Endothelial cell of umbilical vein (primary cell): ENCODE data around the gene OMD. TPM values are rescaled to one million over a fixed set of nuclear protein-coding genes. Genes with fewer than 3 reads are reported as not detected.
A peak's percentile ranks its signal among the peaks of the same experiment; 100 is the strongest.

ENCODE experiments used
- Bru-seq: library from RNA; stranded (reverse); fragments of 400-500 nt; gene quantifications from one replicate; lab custom pipeline; 2021; lab: Mats Ljungman, UMichigan
- BruChase-seq, 2 experiments: library from RNA; stranded (reverse); fragments of 400-500 nt; gene quantifications; one replicate each; lab custom pipeline; 2021; lab: Mats Ljungman, UMichigan
- BruUV-seq: library from RNA; stranded (reverse); fragments of 400-500 nt; replicated peaks from 2 replicates; lab custom pipeline; 2021; lab: Mats Ljungman, UMichigan
- CTCF ChIA-PET: fragments of 300-600, 350-600 bp; sonication (Branson Sonifier 250); formaldehyde crosslinking; loops from one replicate; lab custom pipeline; 2021; ENCODE audit warnings: antibody characterized with exemption, inconsistent platforms; lab: Charles Lee
- POLR2A ChIA-PET: fragments of 300-600, 350-600 bp; sonication (Branson Sonifier 250); formaldehyde crosslinking; loops from one replicate; lab custom pipeline; 2021; ENCODE audit warnings: antibody characterized with exemption, inconsistent platforms; lab: Charles Lee
- DNase-seq: peaks from one replicate; pipeline ENCODE4 v3.0.0-alpha.2; 2011; ENCODE audit warnings: low read depth, low spot score
- FAIRE-seq: peaks from 2 replicates; lab custom pipeline; 2011; peaks lifted over from hg19 to GRCh38; lab: Jason Lieb, UNC
- H2AFZ ChIP-seq: 2 replicates; pipeline ENCODE4 v1.6.0; 2012; ENCODE audit warnings: low read depth, low read length, control low read depth, inconsistent platforms
- H3K27ac ChIP-seq: 2 replicates; pipeline ENCODE4 v1.5.1; 2011; ENCODE audit warnings: low read depth, mild to moderate bottlenecking, control low read depth, low read length, moderate library complexity; ENCODE audit not compliant: insufficient read depth
- H3K27me3 ChIP-seq, 2 experiments: 2 replicates each; pipeline versions ENCODE4 v1.6.0 to v1.6.1; 2011; ENCODE audit warnings: low read length in 2 of 2, mixed read lengths in 1 of 2; ENCODE audit not compliant: control insufficient read depth in 2 of 2, insufficient read depth in 2 of 2
- H3K36me3 ChIP-seq, 2 experiments: 2 replicates in 1 of 2; 3 replicates in 1 of 2; pipeline ENCODE4 v1.5.1; 2011; ENCODE audit warnings: low read length in 2 of 2, mild to moderate bottlenecking in 1 of 2, moderate library complexity in 1 of 2; ENCODE audit not compliant: control insufficient read depth in 2 of 2, insufficient read depth in 2 of 2; ENCODE audit errors: extremely low read depth in 1 of 2
- H3K4me1 ChIP-seq: 3 replicates; pipeline ENCODE4 v1.5.1; 2011; ENCODE audit warnings: mild to moderate bottlenecking, low read length; ENCODE audit not compliant: control insufficient read depth, insufficient read depth; ENCODE audit errors: extremely low read depth
- H3K4me2 ChIP-seq: 2 replicates; pipeline ENCODE4 v1.6.1; 2011; ENCODE audit warnings: low read length, control low read depth, mixed read lengths; ENCODE audit not compliant: insufficient read depth
- H3K4me3 ChIP-seq, 3 experiments: fragments of 200-600 bp in 1 of 3; sonication (generic), shearing (Covaris generic) in 1 of 3; replicated peaks in 1 of 3; 2 replicates each; pipeline ENCODE4 v1.5.1; 2011 to 2016; ENCODE audit warnings: control low read depth in 3 of 3, low read length in 3 of 3, mild to moderate bottlenecking in 2 of 3, inconsistent platforms in 1 of 3, low read depth in 1 of 3, moderate library complexity in 1 of 3; ENCODE audit not compliant: insufficient read depth in 1 of 3
- H3K79me2 ChIP-seq: 2 replicates; pipeline ENCODE4 v1.6.0; 2012; ENCODE audit warnings: low read length, inconsistent platforms; ENCODE audit not compliant: control insufficient read depth, insufficient read depth
- H3K9ac ChIP-seq: replicated peaks from 2 replicates; pipeline ENCODE3; 2011; ENCODE audit warnings: low read length, control low read depth; ENCODE audit not compliant: insufficient read depth; ENCODE audit errors: extremely low read depth
- H3K9me1 ChIP-seq: replicated peaks from 3 replicates; pipeline ENCODE4 v1.6.0; 2011; ENCODE audit warnings: mild to moderate bottlenecking, low read length; ENCODE audit not compliant: control insufficient read depth, insufficient read depth; ENCODE audit errors: extremely low read depth
- H3K9me3 ChIP-seq: replicated peaks from 2 replicates; pipeline ENCODE4 v1.5.1; 2012; ENCODE audit warnings: low read length, inconsistent platforms; ENCODE audit not compliant: control insufficient read depth, insufficient read depth
- H4K20me1 ChIP-seq: replicated peaks from 2 replicates; pipeline ENCODE3; 2011; ENCODE audit warnings: mild to moderate bottlenecking, low read length; ENCODE audit not compliant: control insufficient read depth, insufficient read depth; ENCODE audit errors: extremely low read depth
- CTCF ChIP-seq, 2 donors: IDR thresholded peaks; 1 replicate in 1 of 2; 2 replicates in 1 of 2; pipeline ENCODE4 v1.5.1; 2011; ENCODE audit warnings: low read length in 2 of 2, mild to moderate bottlenecking in 2 of 2, moderate library complexity in 2 of 2, control low read depth in 1 of 2, inconsistent platforms in 1 of 2, low read depth in 1 of 2; ENCODE audit not compliant: insufficient read depth in 1 of 2; ENCODE audit errors: extremely low read depth in 1 of 2
- EZH2 ChIP-seq: IDR thresholded peaks from 2 replicates; pipeline ENCODE4 v1.6.1; 2012; ENCODE audit warnings: borderline replicate concordance, low read depth, mild to moderate bottlenecking, moderate library complexity, low read length, inconsistent platforms; ENCODE audit not compliant: severe bottlenecking
- FOS ChIP-seq: IDR thresholded peaks from 2 replicates; pipeline ENCODE4 v1.6.1; 2011; ENCODE audit warnings: mild to moderate bottlenecking, low read length, moderate library complexity, borderline replicate concordance; ENCODE audit not compliant: insufficient read depth
- GATA2 ChIP-seq: IDR thresholded peaks from 2 replicates; pipeline ENCODE4 v1.7.0; 2011; ENCODE audit warnings: low read depth, mild to moderate bottlenecking, moderate library complexity, mixed read lengths, low read length; ENCODE audit not compliant: insufficient read length, insufficient read depth
- JUN ChIP-seq: IDR thresholded peaks from 2 replicates; pipeline ENCODE4 v1.6.1; 2011; ENCODE audit warnings: borderline replicate concordance, low read depth; ENCODE audit not compliant: insufficient read length, insufficient read depth
- MAX ChIP-seq: IDR thresholded peaks from 2 replicates; pipeline ENCODE4 v1.6.1; 2011; ENCODE audit not compliant: insufficient read depth, insufficient read length
- MYC ChIP-seq: IDR thresholded peaks from one replicate; pipeline ENCODE4 v1.6.1; 2011; ENCODE audit warnings: mild to moderate bottlenecking, low read depth, low read length
- POLR2A ChIP-seq: IDR thresholded peaks from 2 replicates; pipeline ENCODE4 v1.6.1; 2012; ENCODE audit warnings: low read depth, mild to moderate bottlenecking, control low read depth, low read length
- POLR2AphosphoS5 ChIP-seq: IDR thresholded peaks from 2 replicates; pipeline ENCODE4 v1.6.1; 2012; ENCODE audit warnings: low read depth, mild to moderate bottlenecking, control low read depth, low read length, moderate library complexity; ENCODE audit not compliant: insufficient read depth
- dilution Hi-C: fragments of 300-500 bp; cut with MboI; formaldehyde crosslinking; loops from one replicate; pipeline ENCODE4 v1.15.0; 2019; ENCODE audit warnings: low sequenced_read_pairs; ENCODE audit not compliant: extremely low pct_ligation_motif_present
- intact Hi-C: fragments of 100-400 bp; cut with micrococcal nuclease; formaldehyde crosslinking; loops from one replicate; pipeline ENCODE4 v1.10.0; 2022
- long read RNA-seq: library from polyadenylated mRNA; stranded (forward); transcript quantifications from one replicate; pipeline ENCODE4 v2.0.0, GENCODE V29; 2021
- polyA minus RNA-seq, 3 experiments: library from RNA; depleted of rRNA, polyadenylated mRNA; stranded (reverse); fragments of >200 nt; gene quantifications; 1 replicate in 1 of 3; 2 replicates in 2 of 3; pipeline ENCODE4 v1.2.3, GENCODE V29; 2011
- polyA plus RNA-seq, 4 experiments: library from polyadenylated mRNA; depleted of rRNA in 3 of 4; stranded (reverse) in 3 of 4; unstranded in 1 of 4; fragments of >200 nt; gene quantifications; 2 replicates each; pipeline versions ENCODE4 v1.2.1 to v1.2.3, GENCODE V29; 2011 to 2012; ENCODE audit warnings: missing spikeins in 1 of 4
- total RNA-seq: library from RNA; stranded (reverse); gene quantifications from 2 replicates; pipeline ENCODE4 v1.2.3, GENCODE V29; 2021

The OMD gene
- total RNA-seq (not detected in 2 replicates), polyA plus RNA-seq (not detected in 2 replicates), polyA minus RNA-seq (not detected in 2 replicates), Bru-seq, nascent RNA (not detected), BruChase-seq, experiment 1, labeled RNA remaining after a 6-hour chase (not detected), BruChase-seq, experiment 2, labeled RNA remaining after a 2-hour chase (not detected)
- polyA plus RNA-seq (2011; cell fraction: cytosol; rRNA removed) = not detected in 2 replicates
- polyA plus RNA-seq (2011; cell fraction: nucleus; rRNA removed) = not detected in 2 replicates
- polyA plus RNA-seq (2012) = 0.07 and 0.08 TPM in 2 replicates
- polyA minus RNA-seq (2011; cell fraction: cytosol; rRNA and poly(A)+ RNA removed) = not detected
- polyA minus RNA-seq (2011; cell fraction: nucleus; rRNA and poly(A)+ RNA removed) = not detected in 2 replicates
- long read RNA-seq = 0 reads

- no peaks in the 10 kb centered on the region for H3K36me3 ChIP-seq
- H3K27ac ChIP-seq = no peak within 1 kb of the TSS
- no peak within 1 kb of the TSS for H3K4me2 ChIP-seq
- H2AFZ ChIP-seq = no peak within 1 kb of the TSS
- no peaks in the 10 kb centered on the region for H3K9me1 ChIP-seq
- TF ChIP-seq FOS = no peak
- no peak for TF ChIP-seq MYC
- TF ChIP-seq MAX = no peak
- no peak for TF ChIP-seq POLR2AphosphoS5
- TF ChIP-seq CTCF (IDR thresholded peaks at IDR 0.05; ENCODE audit: extremely low read depth in 1 of 2, insufficient read depth in 1 of 2, low read depth in 1 of 2, low read length in 2 of 2) = no peak
- TF ChIP-seq POLR2A = no peak
- no peak for TF ChIP-seq EZH2
- TF ChIP-seq JUN = no peak
- TF ChIP-seq GATA2 = no peak
- no peaks in the 10 kb centered on the region for H3K79me2 ChIP-seq
- H3K9me3 ChIP-seq = no peaks in the 10 kb centered on the region
- DNase-seq = no peak
- ChIA-PET CTCF (interaction anchor here (1.2 kb wide), 2 partner anchors 15 kb away, joined by 3 to 5 read pairs; no protein-coding TSS in a partner anchor), POLR2A (interaction anchor here (0.6 kb wide), 1 partner anchor 273 kb away, joined by 7 read pairs; no protein-coding TSS in a partner anchor)
- H3K9ac ChIP-seq = no peak within 1 kb of the TSS
- H3K4me3 ChIP-seq = no peak within 1 kb of the TSS
- no TSS peak for BruUV-seq
- no peaks in the 10 kb centered on the region for H4K20me1 ChIP-seq
- H3K27me3 ChIP-seq = no peaks in the 10 kb centered on the region
- dilution Hi-C loops (no loop called here), intact Hi-C loops (no loop called here)
- peak; percentile 4 for FAIRE-seq
- H3K4me1 ChIP-seq = no peaks in the 10 kb centered on the region
Measured at GRCh38 chr9:92424340-92424739, at the start of gene OMD. Gene OMD, minus strand, starts transcription at chr9:92424471. Its CDS starts 6,913 bp downstream, at chr9:92417558.
